Ishikawa (cell line): Measurements from ENCODE around the gene RIMOC1.

Experiments used
- CEBPB ChIP-seq: IDR thresholded peaks from 2 replicates; pipeline ENCODE4 v1.6.1; 2012
- CREB1 ChIP-seq: IDR thresholded peaks from 2 replicates; pipeline ENCODE4 v1.6.1; 2012; ENCODE audit warnings: low read depth
- EGR1 ChIP-seq: IDR thresholded peaks from 2 replicates; pipeline ENCODE4 v1.6.1; 2012
- EP300 ChIP-seq: IDR thresholded peaks from 2 replicates; pipeline ENCODE4 v1.6.1; 2012; ENCODE audit warnings: borderline replicate concordance
- FOXM1 ChIP-seq: IDR thresholded peaks from 2 replicates; pipeline ENCODE4 v1.6.1; 2012; ENCODE audit warnings: low read depth, borderline replicate concordance
- NFIC ChIP-seq: IDR thresholded peaks from 2 replicates; pipeline ENCODE4 v1.6.1; 2012
- RAD21 ChIP-seq: IDR thresholded peaks from 2 replicates; pipeline ENCODE4 v1.6.1; 2012; ENCODE audit warnings: low read depth
- TAF1 ChIP-seq: IDR thresholded peaks from 2 replicates; pipeline ENCODE4 v1.6.1; 2012; ENCODE audit warnings: low read depth, mild to moderate bottlenecking
- TCF12 ChIP-seq: IDR thresholded peaks from 2 replicates; pipeline ENCODE4 v1.6.1; 2012; ENCODE audit warnings: low read depth
- TEAD4 ChIP-seq: IDR thresholded peaks from 2 replicates; pipeline ENCODE4 v1.6.1; 2012
- YY1 ChIP-seq: IDR thresholded peaks from 2 replicates; pipeline ENCODE4 v1.6.1; 2012; ENCODE audit warnings: low read depth
- ZBTB7A ChIP-seq: IDR thresholded peaks from 2 replicates; pipeline ENCODE4 v1.6.1; 2012; ENCODE audit warnings: low read depth
- TF ChIP-seq, protein P1 (sequence below): IDR thresholded peaks from 2 replicates; pipeline ENCODE4 v1.6.1; 2012
- TF ChIP-seq, protein P2 (sequence below): IDR thresholded peaks from 2 replicates; pipeline ENCODE4 v1.6.1; 2012
- TF ChIP-seq, protein P3 (sequence below): IDR thresholded peaks from 2 replicates; pipeline ENCODE4 v1.6.1; 2012; ENCODE audit warnings: low read depth, mild to moderate bottlenecking

RIMOC1 gene

DNA sequence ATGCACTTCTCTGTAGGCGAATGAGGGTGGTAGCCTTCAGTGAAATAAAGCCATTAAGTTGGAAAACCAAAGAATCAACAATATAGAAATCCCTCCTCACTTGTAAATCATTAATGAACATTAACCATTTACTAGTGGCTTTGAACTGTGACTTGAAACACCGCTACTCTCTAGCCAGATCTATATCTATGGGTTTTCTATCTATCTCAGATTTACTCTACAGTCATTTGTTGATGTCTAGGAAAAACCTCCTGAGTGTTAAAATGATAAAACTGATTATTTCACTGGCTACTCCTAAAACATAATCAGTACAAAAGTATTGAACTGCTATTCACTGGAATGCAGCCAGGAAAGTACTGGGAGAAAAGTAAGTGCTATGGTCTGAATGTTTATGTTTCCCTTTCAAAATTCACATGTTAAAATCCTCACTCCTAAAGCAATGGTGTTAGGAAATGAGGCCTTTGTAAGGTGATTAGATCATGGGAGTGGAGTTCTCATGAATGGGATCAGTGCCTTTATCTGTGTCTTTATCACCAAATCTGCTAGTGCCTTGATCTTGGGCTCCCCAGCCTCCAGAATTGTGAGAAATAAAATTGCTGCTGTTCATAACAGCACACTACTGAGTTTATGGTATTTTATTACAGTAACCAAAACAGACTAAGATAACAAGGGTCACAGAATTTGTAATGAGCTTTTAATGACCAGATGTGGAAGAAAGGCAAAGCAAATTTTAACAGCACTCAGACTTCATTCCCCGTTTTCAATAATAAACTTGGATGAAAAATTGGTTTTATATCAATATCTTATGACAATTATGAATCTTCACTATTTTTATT is 25.3 kb upstream of the RIMOC1 start:
- TF ChIP-seq ZBTB7A (no peak), CREB1 (no peak), YY1 (no peak), TCF12 (no peak)
- TF ChIP-seq, protein P1, sequence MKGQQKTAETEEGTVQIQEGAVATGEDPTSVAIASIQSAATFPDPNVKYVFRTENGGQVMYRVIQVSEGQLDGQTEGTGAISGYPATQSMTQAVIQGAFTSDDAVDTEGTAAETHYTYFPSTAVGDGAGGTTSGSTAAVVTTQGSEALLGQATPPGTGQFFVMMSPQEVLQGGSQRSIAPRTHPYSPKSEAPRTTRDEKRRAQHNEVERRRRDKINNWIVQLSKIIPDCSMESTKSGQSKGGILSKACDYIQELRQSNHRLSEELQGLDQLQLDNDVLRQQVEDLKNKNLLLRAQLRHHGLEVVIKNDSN, result no peak

DNA sequence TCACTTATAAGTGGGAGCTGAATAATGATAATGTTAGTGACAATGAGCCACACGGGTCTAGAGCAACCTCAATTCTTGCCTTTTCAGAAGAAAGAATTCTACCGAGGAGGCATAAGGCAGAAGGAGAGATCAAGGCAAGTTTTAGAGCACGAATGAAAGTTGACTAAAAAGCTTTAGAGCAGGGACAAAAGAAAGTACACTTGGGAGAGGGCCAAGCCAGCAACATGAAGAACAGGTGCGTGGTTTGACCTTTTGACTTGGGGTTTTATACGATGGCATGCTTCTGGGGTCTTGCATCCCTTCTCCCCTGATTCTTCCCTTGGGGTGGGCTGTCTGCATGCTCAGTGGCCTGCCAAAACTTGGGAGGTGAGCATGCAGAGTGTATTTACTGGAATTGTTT is 21.4 kb upstream of the RIMOC1 start:
- TF ChIP-seq CEBPB (no peak), TAF1 (no peak), TEAD4 (no peak), EGR1 (no peak), CREB1 (no peak), NFIC (no peak), TCF12 (no peak), YY1 (no peak), FOXM1 (no peak), EP300 (no peak), ZBTB7A (no peak), RAD21 (no peak)
- TF ChIP-seq, protein P2, sequence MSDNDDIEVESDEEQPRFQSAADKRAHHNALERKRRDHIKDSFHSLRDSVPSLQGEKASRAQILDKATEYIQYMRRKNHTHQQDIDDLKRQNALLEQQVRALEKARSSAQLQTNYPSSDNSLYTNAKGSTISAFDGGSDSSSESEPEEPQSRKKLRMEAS, result no peak
- TF ChIP-seq, protein P1, result no peak
- TF ChIP-seq, protein P3, sequence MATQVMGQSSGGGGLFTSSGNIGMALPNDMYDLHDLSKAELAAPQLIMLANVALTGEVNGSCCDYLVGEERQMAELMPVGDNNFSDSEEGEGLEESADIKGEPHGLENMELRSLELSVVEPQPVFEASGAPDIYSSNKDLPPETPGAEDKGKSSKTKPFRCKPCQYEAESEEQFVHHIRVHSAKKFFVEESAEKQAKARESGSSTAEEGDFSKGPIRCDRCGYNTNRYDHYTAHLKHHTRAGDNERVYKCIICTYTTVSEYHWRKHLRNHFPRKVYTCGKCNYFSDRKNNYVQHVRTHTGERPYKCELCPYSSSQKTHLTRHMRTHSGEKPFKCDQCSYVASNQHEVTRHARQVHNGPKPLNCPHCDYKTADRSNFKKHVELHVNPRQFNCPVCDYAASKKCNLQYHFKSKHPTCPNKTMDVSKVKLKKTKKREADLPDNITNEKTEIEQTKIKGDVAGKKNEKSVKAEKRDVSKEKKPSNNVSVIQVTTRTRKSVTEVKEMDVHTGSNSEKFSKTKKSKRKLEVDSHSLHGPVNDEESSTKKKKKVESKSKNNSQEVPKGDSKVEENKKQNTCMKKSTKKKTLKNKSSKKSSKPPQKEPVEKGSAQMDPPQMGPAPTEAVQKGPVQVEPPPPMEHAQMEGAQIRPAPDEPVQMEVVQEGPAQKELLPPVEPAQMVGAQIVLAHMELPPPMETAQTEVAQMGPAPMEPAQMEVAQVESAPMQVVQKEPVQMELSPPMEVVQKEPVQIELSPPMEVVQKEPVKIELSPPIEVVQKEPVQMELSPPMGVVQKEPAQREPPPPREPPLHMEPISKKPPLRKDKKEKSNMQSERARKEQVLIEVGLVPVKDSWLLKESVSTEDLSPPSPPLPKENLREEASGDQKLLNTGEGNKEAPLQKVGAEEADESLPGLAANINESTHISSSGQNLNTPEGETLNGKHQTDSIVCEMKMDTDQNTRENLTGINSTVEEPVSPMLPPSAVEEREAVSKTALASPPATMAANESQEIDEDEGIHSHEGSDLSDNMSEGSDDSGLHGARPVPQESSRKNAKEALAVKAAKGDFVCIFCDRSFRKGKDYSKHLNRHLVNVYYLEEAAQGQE, result no peak

DNA sequence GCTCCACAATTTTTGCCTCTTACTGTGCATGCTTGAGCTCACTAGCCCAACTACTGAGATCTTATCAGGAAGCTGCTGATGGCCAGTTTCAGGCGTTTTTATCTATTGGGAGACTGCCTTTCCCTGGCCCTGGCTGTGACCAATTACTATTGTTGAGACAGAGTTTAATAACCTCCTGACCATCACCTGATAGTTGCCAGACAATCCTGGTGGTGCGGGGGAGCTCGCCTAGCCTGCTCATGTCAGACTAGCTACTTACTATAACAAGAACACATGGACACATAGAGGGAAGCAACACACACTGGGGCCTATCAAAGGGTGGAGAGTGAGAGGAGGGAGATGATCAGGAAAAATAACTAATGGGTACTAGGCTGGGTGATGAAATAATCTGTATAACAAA is 20.9 kb upstream of the RIMOC1 start:
- no peak for TF ChIP-seq FOXM1
- no peak for TF ChIP-seq NFIC
- TF ChIP-seq CREB1, result no peak
- TF ChIP-seq, protein P2, result no peak
- TF ChIP-seq TCF12, result no peak
- no peak for TF ChIP-seq EGR1
- TF ChIP-seq RAD21, result no peak
- TF ChIP-seq TAF1, result no peak
- no peak for TF ChIP-seq CEBPB
- no peak for TF ChIP-seq EP300
- TF ChIP-seq, protein P1, result no peak

DNA sequence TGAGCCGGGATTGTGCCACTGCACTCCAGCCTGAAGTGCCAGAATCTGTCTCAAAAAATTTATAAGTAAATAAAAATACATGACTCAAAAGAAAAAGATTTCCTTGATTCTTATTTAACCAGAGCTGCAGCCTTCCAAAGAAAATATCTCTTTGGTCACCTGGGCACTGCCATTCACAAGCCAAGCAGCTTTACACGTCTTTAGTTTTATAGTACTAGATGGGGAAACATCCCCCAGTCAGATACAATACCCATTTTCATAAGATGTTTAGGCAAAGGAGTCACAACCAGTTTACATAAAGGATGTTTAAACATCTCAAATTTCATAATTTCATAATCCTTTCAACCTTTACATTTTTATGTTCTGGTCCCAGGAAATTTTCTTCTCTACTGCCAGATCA is 20.2 kb upstream of the RIMOC1 start:
- TF ChIP-seq, protein P2, result no peak
- no peak for TF ChIP-seq TEAD4
- TF ChIP-seq FOXM1, result no peak
- no peak for TF ChIP-seq YY1

DNA sequence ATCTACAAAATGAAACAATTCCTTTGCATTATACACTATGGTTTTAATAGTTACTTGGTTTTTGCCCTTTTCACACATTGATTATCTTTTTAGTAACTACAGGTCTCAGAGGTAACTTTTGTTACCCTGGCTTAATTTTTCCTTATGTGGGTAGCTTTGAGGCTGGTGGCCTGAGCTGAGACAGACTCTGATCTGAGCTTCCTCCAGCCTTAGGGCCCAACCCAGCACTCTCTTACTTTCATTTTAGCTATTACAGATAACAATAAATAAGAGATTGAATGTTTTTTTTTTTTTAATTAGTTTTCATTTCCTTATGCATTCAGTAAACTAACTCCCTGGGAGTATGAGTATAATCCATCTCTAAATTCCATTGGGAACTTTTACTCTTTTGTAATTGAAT is 18.9 kb upstream of the RIMOC1 start:
- TF ChIP-seq, protein P2, result no peak
- TF ChIP-seq CREB1, result no peak
- TF ChIP-seq, protein P3, result no peak
- no peak for TF ChIP-seq ZBTB7A
- TF ChIP-seq, protein P1, result no peak
- TF ChIP-seq FOXM1, result no peak
- no peak for TF ChIP-seq EP300
- no peak for TF ChIP-seq TAF1
- no peak for TF ChIP-seq NFIC
- TF ChIP-seq CEBPB, result no peak
- no peak for TF ChIP-seq EGR1
- TF ChIP-seq YY1, result no peak
- no peak for TF ChIP-seq TCF12
